ENCODE data around the gene LARP1B.

LARP1B gene

GRCh38 chr4:128158894-128159293 lies 97.8 kb downstream of the LARP1B start:
- no peak for DNase-seq (ENCODE audit: low read depth)
- in situ Hi-C loops (cut with HindIII; ENCODE audit: low sequenced_read_pairs), result no loop called here
- TF ChIP-seq CTCF (IDR thresholded peaks at IDR 0.05; ENCODE audit: low read depth, low read length, missing control alignments), result no peak
- H3K4me3 ChIP-seq (ENCODE audit: low read depth, low read length), result no peak overlapping the region

GRCh38 chr4:128159967-128160366 lies 98.9 kb downstream of the LARP1B start:
- TF ChIP-seq CTCF (IDR thresholded peaks at IDR 0.05; ENCODE audit: low read depth, low read length, missing control alignments), result no peak
- no peak for DNase-seq (ENCODE audit: low read depth)
- H3K4me3 ChIP-seq (ENCODE audit: low read depth, low read length), result no peak overlapping the region
- in situ Hi-C loops (cut with HindIII; ENCODE audit: low sequenced_read_pairs), result no loop called here

GRCh38 chr4:128161138-128161537 lies 100.0 kb downstream of the LARP1B start:
- no peak for TF ChIP-seq CTCF (IDR thresholded peaks at IDR 0.05; ENCODE audit: low read depth, low read length, missing control alignments)
- DNase-seq (ENCODE audit: low read depth), result no peak
- in situ Hi-C loops (cut with HindIII; ENCODE audit: low sequenced_read_pairs), result no loop called here
- no peak overlapping the region for H3K4me3 ChIP-seq (ENCODE audit: low read depth, low read length)

GRCh38 chr4:128162434-128162833 lies 101.3 kb downstream of the LARP1B start:
- no peak for TF ChIP-seq CTCF (IDR thresholded peaks at IDR 0.05; ENCODE audit: low read depth, low read length, missing control alignments)
- in situ Hi-C loops (cut with HindIII; ENCODE audit: low sequenced_read_pairs), result no loop called here
- no peak overlapping the region for H3K4me3 ChIP-seq (ENCODE audit: low read depth, low read length)
- DNase-seq (ENCODE audit: low read depth), result no peak

GRCh38 chr4:128163177-128164117 lies 102.3 kb downstream of the LARP1B start:
- TF ChIP-seq CTCF (IDR thresholded peaks at IDR 0.05; ENCODE audit: low read depth, low read length, missing control alignments), result no peak
- no peak overlapping the region for H3K4me3 ChIP-seq (ENCODE audit: low read depth, low read length)
- peak; percentile 57 for DNase-seq (ENCODE audit: low read depth)
- in situ Hi-C loops (cut with HindIII; ENCODE audit: low sequenced_read_pairs), result no loop called here

- in situ Hi-C loops (cut with HindIII; ENCODE audit: low sequenced_read_pairs), result no loop called here
- TF ChIP-seq CTCF (IDR thresholded peaks at IDR 0.05; ENCODE audit: low read depth, low read length, missing control alignments), result no peak
- no peak for DNase-seq (ENCODE audit: low read depth)
- no peak overlapping the region for H3K4me3 ChIP-seq (ENCODE audit: low read depth, low read length)
Observed at GRCh38 chr4:128166982-128167381, 105.9 kb downstream of the LARP1B start.
